NCI-H446 treated with DMSO at 0.1 percent for 48 hours (cell line): ENCODE measurements around the gene FBXO36.
A peak's percentile ranks its signal among the peaks of the same experiment; 100 is the strongest.

Experiments
- DNase-seq: peaks from one replicate; lab custom pipeline; 2025; lab: John Stamatoyannopoulos, UW

Gene FBXO36

DNA sequence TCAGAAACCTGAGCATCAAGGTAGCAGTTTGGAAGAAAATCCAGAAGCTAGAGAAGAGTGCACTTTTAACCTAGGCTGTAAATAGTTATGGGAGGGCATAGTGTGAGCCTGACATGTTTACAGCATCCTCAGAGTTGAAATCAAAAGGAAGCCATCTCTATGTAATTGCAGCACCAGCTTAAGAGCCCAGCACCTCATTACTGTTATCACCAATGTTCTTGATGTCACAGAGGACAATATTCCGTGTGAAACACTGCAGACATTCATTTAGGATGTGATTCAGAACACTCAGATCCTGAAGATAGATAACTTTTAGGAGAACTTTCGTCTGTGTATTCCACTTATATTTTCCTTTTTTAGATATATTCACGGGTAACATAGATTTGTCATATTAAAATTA lies 48.1 kb downstream of the FBXO36 start:
- DNase-seq = no peak

DNA sequence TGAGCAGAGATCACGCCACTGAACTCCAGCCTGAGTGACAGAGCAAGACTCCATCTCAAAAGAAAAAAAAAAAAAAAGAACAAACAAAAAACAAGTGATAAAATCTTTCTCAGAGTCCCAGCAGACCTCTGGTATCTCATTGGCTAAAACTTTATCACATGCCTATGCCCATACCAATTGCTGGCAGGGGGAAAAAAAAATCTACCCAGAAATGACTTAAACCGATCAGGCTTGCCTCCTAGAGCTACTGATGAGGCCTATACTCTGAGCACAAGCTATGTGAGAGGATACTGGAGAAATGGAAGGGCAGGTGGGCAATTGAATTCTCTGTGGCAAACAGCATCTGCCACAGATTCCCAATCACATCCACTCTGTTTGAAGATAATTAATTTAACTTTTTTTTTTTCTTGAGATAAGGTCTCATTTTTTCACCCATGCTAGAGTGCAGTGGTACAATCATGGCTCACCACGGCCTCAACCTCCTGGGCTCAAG lies 49.0 kb downstream of the FBXO36 start:
- DNase-seq = no peak

DNA sequence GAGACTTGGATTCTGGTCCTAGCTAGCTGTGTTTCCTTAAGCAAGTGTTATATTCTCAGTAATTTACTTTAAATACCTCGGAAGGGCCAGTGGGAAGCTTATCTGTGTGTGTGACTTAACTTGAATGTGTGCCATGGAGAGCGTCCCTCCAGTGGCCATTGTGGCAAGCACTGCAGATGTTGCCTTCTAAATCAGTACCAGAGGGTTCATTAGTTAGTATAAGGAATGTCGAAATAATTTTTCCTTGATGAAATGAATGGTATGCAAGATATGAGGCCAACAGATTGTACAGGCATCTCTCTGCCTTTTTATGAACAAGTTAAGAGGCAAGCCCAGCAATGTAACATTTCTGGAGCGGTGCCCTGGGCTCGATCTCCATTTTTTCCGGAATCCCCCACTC lies 52.0 kb downstream of the FBXO36 start:
- DNase-seq = no peak

DNA sequence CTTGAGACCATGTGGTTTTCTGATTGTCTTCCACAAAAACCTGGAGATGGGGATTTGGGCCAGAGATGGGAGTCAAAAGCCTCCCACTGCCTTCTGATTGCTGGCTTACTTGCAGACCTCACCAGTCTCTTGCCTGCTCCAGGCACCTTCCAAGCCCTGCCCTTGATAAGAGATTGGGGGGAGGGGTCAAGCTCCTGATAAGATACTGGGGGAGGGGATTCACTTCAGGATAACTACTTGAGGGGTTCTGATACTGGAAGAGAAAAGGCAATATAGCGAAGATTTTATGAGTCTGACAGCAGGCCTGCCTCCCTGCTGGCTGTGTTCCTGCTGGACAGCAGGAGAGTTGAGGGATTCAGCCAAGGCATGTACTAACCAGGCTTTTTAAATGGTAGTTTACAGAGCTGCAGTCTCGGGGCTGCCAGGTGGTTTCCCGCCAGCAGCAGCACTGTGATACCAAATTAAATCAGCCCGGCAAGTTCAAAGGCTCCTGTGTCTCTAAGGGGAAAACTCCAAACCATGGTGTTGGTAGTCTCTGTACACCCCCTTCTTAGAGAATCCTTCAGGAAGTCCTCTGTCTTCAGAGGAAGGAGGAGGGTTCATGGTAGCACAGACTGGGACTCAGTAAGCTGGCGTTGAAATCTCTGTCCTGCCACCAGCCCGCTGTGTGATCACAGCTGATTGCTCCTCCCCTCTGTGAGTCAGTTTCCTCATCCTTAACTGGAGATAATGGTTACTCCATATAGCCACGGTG lies 58.3 kb downstream of the FBXO36 start:
- peak; percentile 79 for DNase-seq

GRCh38 chr2:229993236-229993635 lies 70.9 kb downstream of the FBXO36 start:
- no peak for DNase-seq

DNA sequence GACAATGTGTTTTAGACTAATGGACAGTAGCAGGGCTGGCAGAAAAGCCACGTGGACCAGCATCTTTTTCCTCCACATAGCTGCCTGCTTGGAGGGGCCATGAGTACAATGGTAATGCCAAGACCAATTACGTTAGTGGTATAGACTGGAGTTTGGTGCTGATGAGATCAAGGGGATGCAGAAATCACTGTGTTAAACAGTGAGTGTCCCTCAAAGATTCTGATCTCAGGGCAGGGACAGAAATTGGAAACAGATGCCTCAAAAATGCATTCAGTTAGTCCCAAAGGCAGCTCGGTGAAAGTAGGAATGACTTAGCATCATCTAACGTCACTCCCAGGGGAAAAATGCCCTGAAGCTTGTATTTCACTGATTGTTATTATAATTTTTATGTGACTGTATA lies 74.0 kb downstream of the FBXO36 start:
- no peak for DNase-seq

GRCh38 chr2:229997565-229997964 lies 75.3 kb downstream of the FBXO36 start:
- DNase-seq = no peak

- no peak for DNase-seq
Observed at GRCh38 chr2:230000118-230000841, 78.0 kb downstream of the FBXO36 start.

DNA sequence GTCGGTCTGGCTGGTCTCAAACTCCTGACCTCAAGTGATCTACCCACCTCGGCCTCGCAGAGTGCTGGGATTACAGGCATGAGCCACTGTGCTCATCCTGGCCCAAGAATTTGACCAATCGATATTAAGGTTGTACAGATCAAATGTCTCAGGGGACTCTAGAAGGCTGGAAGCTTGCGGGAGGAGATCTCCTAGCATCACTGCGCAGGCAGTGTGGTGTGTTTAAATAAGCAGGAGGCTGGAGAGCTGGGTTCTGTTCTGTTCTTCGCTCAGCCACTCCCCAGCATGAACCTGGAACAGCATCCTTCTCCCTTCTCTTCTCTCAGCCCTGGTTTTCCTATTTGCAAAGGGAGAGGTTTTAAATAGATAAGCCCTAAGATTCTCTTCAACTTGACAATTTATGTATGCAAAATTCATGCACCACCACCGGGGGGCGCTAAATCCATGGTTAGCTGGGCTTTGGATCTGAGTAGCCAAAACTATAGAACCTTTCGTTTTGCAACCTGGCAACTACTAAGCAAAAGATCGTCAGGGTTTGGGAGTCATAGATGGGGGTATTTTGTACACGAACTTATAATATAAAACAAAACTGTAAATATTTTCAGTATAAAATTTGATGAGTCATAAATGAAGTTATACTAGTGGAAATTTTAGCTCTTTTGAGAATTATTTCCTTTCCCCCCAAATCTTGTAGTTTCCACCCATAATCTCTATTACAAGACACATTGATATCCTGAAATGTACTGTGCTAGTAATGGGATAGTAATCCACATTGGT lies 85.8 kb downstream of the FBXO36 start:
- peak; percentile 2 for DNase-seq

- no peak for DNase-seq
Observed at GRCh38 chr2:230008708-230009066, 86.4 kb downstream of the FBXO36 start.

- DNase-seq = no peak
Observed at GRCh38 chr2:230010501-230010900, 88.2 kb downstream of the FBXO36 start.

GRCh38 chr2:230011617-230012016 lies 89.3 kb downstream of the FBXO36 start:
- no peak for DNase-seq

DNA sequence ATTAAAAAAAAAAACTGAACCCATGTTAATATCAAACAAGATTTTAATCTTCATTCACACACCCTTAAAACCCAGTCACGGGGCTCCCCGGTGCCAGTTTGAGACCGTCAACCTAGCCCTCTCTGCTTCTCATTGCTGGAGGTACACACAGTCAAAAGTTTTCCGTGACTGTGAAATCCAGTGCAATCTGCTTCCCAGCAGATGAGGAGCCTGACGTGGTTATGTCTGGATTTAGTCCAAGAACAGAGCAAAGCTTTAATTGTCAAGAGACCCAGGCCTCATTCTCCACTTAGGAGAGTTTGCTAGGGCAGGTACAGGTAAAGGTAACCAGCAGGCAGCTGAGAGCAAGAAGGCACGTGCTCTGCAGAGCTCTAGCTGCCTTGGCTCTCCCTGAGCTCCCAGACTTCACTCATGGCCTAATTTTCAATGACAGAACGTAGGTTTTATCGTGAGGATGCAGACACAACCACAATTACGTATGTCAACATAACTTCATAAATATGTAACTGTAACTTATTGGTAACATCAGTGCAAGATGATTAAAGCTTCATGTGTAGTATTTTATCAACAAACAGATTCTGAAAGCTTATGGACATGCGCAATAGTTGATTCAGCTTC lies 90.1 kb downstream of the FBXO36 start:
- no peak for DNase-seq

DNA sequence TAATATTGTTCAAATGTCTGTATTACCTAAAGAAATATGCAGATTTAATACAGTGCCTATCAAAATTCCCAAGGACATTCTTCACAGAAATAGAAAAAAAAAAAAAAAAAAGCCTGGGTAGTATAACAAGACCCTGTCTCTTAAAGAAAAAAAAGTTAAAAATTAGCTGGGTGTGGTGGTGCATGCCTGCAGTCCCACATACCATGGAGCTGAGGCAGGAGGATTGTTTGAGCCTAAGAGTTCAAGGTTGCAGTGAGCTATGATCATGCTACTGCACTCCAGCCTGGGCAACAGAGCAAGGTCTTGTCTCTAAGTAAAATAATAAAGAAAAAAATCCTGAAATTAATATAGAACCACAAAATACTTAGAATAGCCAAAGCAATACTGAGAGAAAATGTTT lies 94.5 kb downstream of the FBXO36 start:
- DNase-seq = no peak

DNA sequence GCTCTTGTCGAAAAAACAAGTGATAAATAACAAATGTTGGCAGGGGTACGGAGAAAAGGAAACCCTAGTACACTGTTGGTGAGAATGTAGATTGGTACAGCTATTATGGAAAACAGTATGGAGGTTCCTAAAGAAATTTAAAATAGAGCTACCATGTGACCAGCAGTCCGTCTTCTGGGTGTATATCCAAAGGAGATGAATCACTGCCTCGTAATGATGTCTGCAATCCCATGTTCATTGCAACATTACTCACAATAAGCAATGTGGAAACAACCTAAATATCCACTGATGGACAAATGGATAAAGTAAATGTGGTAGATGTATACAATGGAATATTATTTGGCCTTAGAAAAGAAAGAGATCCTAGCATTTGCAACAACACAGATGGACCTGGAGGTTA lies 95.8 kb downstream of the FBXO36 start:
- no peak for DNase-seq

GRCh38 chr2:230019742-230020141 lies 97.4 kb downstream of the FBXO36 start:
- no peak for DNase-seq

DNA sequence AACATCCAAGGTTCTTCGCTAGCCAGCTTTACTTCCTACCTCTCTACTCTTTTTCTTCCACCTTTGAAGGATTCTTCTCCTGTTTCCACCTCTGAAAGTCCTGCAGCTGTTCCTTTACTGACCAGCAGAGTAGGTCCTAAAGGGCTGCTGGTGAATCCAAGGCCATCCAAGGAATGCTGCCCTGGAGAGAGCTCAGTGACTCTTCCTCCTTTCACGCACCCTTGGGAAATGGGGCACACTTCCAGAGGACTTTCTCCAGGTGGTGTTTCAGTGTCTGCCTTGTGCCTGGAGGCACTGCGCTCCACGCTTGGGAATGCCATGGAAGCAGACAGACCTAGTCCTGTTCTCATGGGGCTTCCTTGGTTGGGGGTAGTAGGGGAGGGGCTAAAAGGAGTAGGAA lies 101.0 kb downstream of the FBXO36 start:
- no peak for DNase-seq

DNA sequence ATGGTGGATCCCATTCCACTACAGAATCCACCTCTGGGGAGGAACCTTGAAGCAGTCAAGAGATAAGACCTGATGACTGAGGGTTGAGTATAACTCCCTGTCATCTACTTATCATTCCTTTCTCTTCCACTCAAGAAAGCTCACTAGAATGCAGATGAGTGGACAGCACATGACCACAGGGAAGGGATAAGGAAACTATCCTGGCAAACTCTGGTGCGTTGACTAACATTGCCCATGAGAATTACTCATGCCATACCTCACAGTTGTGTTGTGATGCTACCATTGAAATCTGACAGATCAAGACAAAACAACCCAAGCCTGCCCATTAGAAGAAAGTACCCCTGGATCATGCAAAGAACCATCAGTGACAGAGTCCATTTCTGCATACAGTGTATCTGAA lies 119.9 kb downstream of the FBXO36 start:
- no peak for DNase-seq

- DNase-seq = no peak
Observed at GRCh38 chr2:230043025-230043424, 120.7 kb downstream of the FBXO36 start.

DNA sequence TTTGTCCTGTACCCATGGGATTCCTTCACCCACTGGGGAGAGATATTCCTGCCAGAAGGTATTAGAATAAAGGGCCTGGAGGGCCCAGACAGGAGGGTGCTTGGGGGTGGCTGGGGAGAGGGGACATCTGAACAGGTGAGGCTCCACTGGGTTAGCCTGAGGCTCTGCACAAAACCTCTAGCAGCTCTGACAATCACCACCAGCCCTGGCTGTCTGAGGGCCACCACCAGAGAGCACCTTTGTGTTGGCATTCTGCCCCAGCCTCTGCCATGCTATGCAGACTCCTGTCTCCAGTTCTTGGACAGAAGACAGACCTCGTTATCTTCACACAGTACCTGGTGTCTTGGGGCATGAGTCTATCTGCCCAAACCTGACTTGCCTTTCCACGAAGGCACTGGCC lies 121.2 kb downstream of the FBXO36 start:
- no peak for DNase-seq

- no peak for DNase-seq
Observed at GRCh38 chr2:230046491-230046890, 124.2 kb downstream of the FBXO36 start.

GRCh38 chr2:230048010-230048671 lies 125.8 kb downstream of the FBXO36 start:
- DNase-seq = no peak
